GM13976 (cell line): ENCODE measurements around the gene IGSF21.

Experiments
- DNase-seq: peaks from one replicate; pipeline ENCODE4 v3.0.0; 2012; ENCODE audit warnings: low spot score
- in situ Hi-C: fragments of 300-500 bp; cut with MboI; formaldehyde crosslinking; loops from one replicate; pipeline ENCODE4 v1.12.0; 2022; ENCODE audit warnings: low sequenced_read_pairs, mixed read lengths, inconsistent platforms; ENCODE audit not compliant: unreplicated experiment
- TF ChIP-seq, protein P1 (sequence below): IDR thresholded peaks from 2 replicates; pipeline ENCODE4 v1.5.1; 2012; ENCODE audit warnings: borderline replicate concordance, mild to moderate bottlenecking; ENCODE audit not compliant: insufficient read depth; ENCODE audit errors: extremely low read depth, missing control alignments, control extremely low read depth

IGSF21 gene

DNA sequence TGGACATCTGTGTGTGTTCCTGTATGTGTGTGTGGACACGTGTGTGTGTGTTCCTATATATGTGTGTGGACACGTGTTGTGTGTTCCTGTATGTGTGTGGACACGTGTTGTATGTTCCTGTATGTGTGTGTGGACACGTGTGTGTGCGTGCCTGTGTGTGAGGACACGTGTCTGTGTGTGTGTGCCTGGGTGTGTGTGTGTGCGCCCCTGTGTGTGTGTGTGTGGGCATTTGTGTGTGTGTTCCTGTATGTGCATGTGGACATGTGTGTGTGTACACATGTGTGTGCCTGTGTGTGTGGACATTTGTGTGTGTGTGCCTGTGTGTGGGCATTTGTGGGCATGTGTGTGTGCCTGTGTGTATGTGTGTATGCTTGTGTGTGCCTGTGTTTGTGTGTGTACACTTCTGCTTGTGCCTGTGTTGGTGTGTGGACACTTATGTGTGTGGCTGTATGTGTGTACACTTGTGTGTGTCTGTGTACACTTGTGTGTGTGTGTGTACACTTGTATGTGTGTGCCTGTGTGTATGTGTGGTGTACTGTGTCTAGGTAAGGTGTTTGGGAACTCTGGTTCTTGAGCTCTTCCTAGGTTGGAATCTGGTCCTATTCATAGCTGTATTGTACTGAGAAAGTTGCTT is 3.7 kb upstream of the IGSF21 start:
- in situ Hi-C loops = no loop called here
- TF ChIP-seq, protein P1, sequence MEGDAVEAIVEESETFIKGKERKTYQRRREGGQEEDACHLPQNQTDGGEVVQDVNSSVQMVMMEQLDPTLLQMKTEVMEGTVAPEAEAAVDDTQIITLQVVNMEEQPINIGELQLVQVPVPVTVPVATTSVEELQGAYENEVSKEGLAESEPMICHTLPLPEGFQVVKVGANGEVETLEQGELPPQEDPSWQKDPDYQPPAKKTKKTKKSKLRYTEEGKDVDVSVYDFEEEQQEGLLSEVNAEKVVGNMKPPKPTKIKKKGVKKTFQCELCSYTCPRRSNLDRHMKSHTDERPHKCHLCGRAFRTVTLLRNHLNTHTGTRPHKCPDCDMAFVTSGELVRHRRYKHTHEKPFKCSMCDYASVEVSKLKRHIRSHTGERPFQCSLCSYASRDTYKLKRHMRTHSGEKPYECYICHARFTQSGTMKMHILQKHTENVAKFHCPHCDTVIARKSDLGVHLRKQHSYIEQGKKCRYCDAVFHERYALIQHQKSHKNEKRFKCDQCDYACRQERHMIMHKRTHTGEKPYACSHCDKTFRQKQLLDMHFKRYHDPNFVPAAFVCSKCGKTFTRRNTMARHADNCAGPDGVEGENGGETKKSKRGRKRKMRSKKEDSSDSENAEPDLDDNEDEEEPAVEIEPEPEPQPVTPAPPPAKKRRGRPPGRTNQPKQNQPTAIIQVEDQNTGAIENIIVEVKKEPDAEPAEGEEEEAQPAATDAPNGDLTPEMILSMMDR = no peak
- DNase-seq = no peak

DNA sequence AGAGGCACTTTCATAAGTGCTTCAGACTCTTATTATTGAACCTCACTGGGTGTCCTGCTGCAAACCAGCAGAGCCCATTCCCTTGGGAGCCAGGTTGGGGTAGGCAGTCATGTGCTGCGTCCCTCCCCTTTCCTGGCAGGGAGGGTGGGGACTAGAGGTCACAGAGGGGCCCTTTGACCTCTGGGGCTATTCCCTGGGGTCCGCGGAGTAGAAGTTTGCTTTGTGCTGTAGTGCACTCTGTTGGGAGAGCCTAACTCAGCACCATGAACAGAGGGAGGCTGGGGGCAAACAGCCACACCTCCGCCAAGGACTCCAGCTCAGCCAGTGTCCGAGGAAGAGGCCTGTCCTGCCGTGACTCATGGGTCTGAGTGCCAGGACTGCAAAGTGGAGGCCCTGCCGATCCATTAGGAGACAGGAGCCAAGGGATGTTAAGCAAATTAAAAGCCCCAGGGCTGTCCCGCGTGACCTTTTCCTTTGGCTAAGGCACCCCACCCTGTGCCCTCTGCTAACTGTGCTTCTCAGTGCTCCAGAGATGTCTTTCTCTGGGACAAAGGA is 3.0 kb upstream of the IGSF21 start:
- in situ Hi-C loops = no loop called here

DNA sequence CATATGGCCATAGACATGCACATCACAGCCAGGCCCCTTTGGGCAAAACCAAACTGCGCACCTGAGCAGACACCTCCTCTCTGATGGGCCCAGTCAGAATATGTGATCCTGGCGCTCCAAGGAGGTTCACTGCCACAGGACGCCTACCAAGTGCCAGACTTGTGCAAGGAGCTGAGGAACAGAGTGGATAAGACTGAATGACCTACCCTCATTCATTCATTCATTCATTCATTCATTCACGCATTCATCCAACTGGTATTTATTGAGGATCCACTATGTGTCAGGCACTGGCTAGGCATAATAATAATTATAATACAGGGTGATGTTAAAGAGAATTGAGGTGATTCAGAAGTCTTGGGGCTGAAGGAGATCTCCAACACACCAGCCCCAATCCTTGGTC is 2.4 kb upstream of the IGSF21 start:
- DNase-seq = no peak
- in situ Hi-C loops = no loop called here
- TF ChIP-seq, protein P1 = no peak

More for the DNA sequence above, 3.0 kb upstream of the IGSF21 start:
- TF ChIP-seq, protein P1 = no peak
- no peak for DNase-seq

DNA sequence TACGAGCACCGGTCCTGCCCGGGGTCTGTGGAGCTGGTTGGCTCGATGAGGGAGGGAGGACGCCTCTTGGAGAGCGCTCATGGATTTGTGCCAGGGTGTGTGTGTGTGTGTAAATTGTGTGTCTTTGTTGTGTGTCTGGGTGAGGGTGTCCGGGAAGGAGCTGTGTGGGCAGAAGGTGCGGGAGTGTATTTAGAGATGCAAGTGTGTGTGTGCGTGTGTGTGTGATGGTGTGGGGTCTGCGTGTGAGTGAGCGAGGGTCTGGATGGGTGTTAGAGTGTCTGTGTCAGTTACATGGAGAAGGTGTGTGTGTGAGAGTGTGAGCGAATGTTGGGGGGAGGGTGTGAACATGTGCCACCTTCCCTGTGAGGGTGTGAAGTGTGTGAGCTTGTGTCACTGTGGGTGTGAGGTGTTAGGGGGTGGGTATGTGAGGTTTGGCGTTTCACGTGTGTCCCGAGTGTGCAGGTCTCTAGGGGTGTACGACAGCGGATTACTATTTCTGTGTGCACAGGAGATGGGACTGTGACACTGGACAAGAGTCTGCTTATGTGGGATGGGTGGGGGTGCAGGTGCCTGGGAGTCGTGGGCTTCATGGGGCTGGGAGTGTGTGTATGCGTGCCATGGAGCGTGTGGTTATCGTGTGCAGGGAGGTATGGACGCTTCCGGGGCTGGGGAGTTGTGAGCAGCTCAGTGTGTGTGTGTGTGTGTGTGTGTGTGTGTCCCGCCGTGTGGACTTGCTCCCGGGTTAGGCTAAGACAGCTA is 880 bp downstream of the IGSF21 start:
- in situ Hi-C loops = no loop called here
- DNase-seq = no peak

DNA sequence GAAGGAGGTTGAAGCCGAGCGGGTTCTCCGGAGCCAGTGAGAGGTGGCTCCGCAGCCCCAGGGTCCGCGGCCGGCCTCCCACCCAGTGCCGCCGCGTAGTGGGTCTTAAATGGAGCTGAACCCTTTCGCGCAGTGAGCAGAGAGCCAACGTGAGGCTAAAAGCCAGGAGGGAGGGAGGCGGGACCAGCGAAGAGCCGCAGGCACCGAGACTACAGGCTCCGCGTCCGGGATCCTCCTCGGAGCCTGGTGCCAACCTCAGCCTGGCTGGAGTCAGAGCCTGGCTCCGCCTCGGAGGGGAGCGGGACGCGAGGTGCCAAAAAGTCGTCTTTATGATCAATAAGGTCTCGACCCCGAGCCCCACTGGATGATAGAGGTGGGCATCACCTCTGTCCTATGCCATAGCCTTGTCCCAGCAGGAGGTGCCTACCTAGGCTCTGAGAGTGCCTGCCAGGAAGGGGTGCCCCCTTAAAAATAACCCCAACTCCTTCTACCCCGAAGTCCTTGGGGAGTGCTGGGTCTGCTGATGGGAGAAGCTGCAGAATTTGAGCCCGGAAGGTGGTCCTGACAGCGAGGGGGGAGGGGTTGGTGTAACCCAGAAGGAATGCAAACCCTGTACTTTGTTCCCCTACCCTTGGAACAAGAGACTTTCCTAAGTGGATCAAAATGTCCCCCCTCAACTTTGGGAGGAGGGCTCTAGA is 1.6 kb downstream of the IGSF21 start:
- in situ Hi-C loops = no loop called here

More for the DNA sequence above, 880 bp downstream of the IGSF21 start:
- TF ChIP-seq, protein P1 = no peak

More for the DNA sequence above, 1.6 kb downstream of the IGSF21 start:
- TF ChIP-seq, protein P1 = no peak
- DNase-seq = no peak
